IMR-90 (cell line): Measurements from ENCODE around the gene C12orf75. TPM values are rescaled to one million over a fixed set of nuclear protein-coding genes. Genes with fewer than 3 reads are reported as not detected.

ENCODE experiments used
- ATAC-seq: fragments of 200-7000 bp; cut with Tn5 transposase; 2 replicates; pipeline ENCODE4 v1.9.1; 2020; ENCODE audit warnings: low read depth, mild to moderate bottlenecking, moderate library complexity
- BruUV-seq: library from RNA; stranded (reverse); fragments of 400-500 nt; replicated peaks from 2 replicates; lab custom pipeline; 2021; lab: Mats Ljungman, UMichigan
- CTCF ChIA-PET: fragments of 300-600 bp; formaldehyde crosslinking; extraction: SDS; loops from one replicate; lab custom pipeline; 2021; ENCODE audit warnings: antibody characterized with exemption; lab: Yijun Ruan, JAX
- POLR2A ChIA-PET: fragments of 300-600 bp; sonication (Branson Sonifier 250); formaldehyde crosslinking; loops from one replicate; lab custom pipeline; 2022; ENCODE audit warnings: antibody characterized with exemption; ENCODE audit not compliant: unreplicated experiment; lab: Charles Lee
- DNase-seq: peaks from one replicate; pipeline ENCODE4 v3.0.0; 2013
- H2AFZ ChIP-seq: replicated peaks from 2 replicates; pipeline ENCODE3; 2013; ENCODE audit warnings: low read length, mild to moderate bottlenecking; ENCODE audit not compliant: poor library complexity
- H2AK5ac ChIP-seq: 2 replicates; pipeline ENCODE4 v1.6.1; 2013; ENCODE audit warnings: low read depth, low read length, inconsistent platforms
- H2AK9ac ChIP-seq: replicated peaks from 2 replicates; pipeline ENCODE3; 2013; ENCODE audit warnings: mild to moderate bottlenecking, low read depth, low read length, moderate library complexity; ENCODE audit not compliant: poor library complexity
- H2BK120ac ChIP-seq: 2 replicates; pipeline ENCODE4 v1.6.1; 2013; ENCODE audit warnings: low read depth, low read length, inconsistent platforms
- H2BK15ac ChIP-seq: 3 replicates; pipeline ENCODE4 v1.6.1; 2013; ENCODE audit warnings: low read depth, low read length, inconsistent platforms
- H2BK20ac ChIP-seq: 2 replicates; pipeline ENCODE4 v1.6.1; 2013; ENCODE audit warnings: low read depth, mild to moderate bottlenecking, inconsistent platforms, low read length, moderate library complexity
- H2BK5ac ChIP-seq: 2 replicates; pipeline ENCODE4 v1.6.1; 2013; ENCODE audit warnings: mild to moderate bottlenecking, low read depth, low read length, inconsistent platforms; ENCODE audit not compliant: poor library complexity, severe bottlenecking
- H3K14ac ChIP-seq: replicated peaks from 2 replicates; pipeline ENCODE4 v1.6.1; 2013; ENCODE audit warnings: low read depth, low read length, inconsistent platforms
- H3K18ac ChIP-seq: 2 replicates; pipeline ENCODE4 v1.6.1; 2013; ENCODE audit warnings: low read depth, low read length, control low read depth
- H3K23ac ChIP-seq: 2 replicates; pipeline ENCODE4 v1.6.1; 2013; ENCODE audit warnings: low read depth, low read length, inconsistent platforms
- H3K27ac ChIP-seq: 2 replicates; pipeline ENCODE4 v1.5.1; 2013; ENCODE audit warnings: mild to moderate bottlenecking, control low read depth, low read length; ENCODE audit not compliant: insufficient read depth
- H3K27me3 ChIP-seq: 2 replicates; pipeline ENCODE4 v1.6.1; 2013; ENCODE audit warnings: low read length; ENCODE audit not compliant: control insufficient read depth, insufficient read depth
- H3K36me3 ChIP-seq: 2 replicates; pipeline ENCODE4 v1.6.1; 2013; ENCODE audit warnings: low read length, mixed read lengths; ENCODE audit not compliant: control insufficient read depth, insufficient read depth
- H3K4ac ChIP-seq: 2 replicates; pipeline ENCODE4 v1.6.1; 2013; ENCODE audit warnings: low read depth, low read length, inconsistent platforms
- H3K4me1 ChIP-seq: 2 replicates; pipeline ENCODE4 v1.6.1; 2013; ENCODE audit warnings: low read length, mixed read lengths; ENCODE audit not compliant: control insufficient read depth, insufficient read depth
- H3K4me2 ChIP-seq: 2 replicates; pipeline ENCODE4 v1.6.1; 2013; ENCODE audit warnings: low read depth, mild to moderate bottlenecking, control low read depth, low read length, moderate library complexity
- H3K4me3 ChIP-seq: 2 replicates; pipeline ENCODE4 v1.5.1; 2013; ENCODE audit warnings: low read depth, mild to moderate bottlenecking, control low read depth, low read length, moderate library complexity; ENCODE audit not compliant: insufficient read depth
- H3K56ac ChIP-seq: 2 replicates; pipeline ENCODE4 v1.6.1; 2013; ENCODE audit warnings: low read length, inconsistent platforms; ENCODE audit not compliant: insufficient read depth; ENCODE audit errors: extremely low read depth
- H3K79me1 ChIP-seq, 2 experiments: 2 replicates each; pipeline ENCODE4 v1.6.1; 2013; ENCODE audit warnings: low read length in 2 of 2, inconsistent platforms in 1 of 2, low read depth in 1 of 2
- H3K9ac ChIP-seq: 2 replicates; pipeline ENCODE4 v1.6.1; 2013; ENCODE audit warnings: low read depth, low read length, control low read depth
- H3K9me1 ChIP-seq: 2 replicates; pipeline ENCODE4 v1.6.1; 2013; ENCODE audit warnings: low read length, inconsistent platforms; ENCODE audit not compliant: insufficient read depth
- H3K9me3 ChIP-seq: 2 replicates; pipeline ENCODE4 v1.6.1; 2013; ENCODE audit warnings: low read length; ENCODE audit not compliant: control insufficient read depth, insufficient read depth
- H4K20me1 ChIP-seq: 2 replicates; pipeline ENCODE4 v1.6.1; 2013; ENCODE audit warnings: low read length, inconsistent platforms; ENCODE audit not compliant: insufficient read depth
- H4K5ac ChIP-seq: 2 replicates; pipeline ENCODE4 v1.6.1; 2013; ENCODE audit warnings: mild to moderate bottlenecking, low read depth, low read length, control low read depth
- H4K8ac ChIP-seq, 2 experiments: 2 replicates each; pipeline ENCODE4 v1.6.1; 2013; ENCODE audit warnings: low read depth in 2 of 2, low read length in 2 of 2, control low read depth in 1 of 2, inconsistent platforms in 1 of 2
- H4K91ac ChIP-seq: 2 replicates; pipeline ENCODE4 v1.6.1; 2013; ENCODE audit warnings: low read depth, low read length, inconsistent platforms; ENCODE audit not compliant: insufficient read depth
- CTCF ChIP-seq: conservative IDR thresholded peaks from 2 replicates; pipeline ENCODE4 v1.5.1; 2012; ENCODE audit warnings: mild to moderate bottlenecking, low read depth, low read length, improper control_type of control experiment
- USF2 ChIP-seq: fragments of 150-350 bp; IDR thresholded peaks from 2 replicates; pipeline ENCODE4 v1.6.1; 2017; ENCODE audit warnings: mild to moderate bottlenecking, antibody characterized with exemption, low read length, low read depth
- WGBS, 2 experiments: methylation state at CpG; one replicate each; pipeline versions ENCODE4 v1.1.5 to v1.1.7; 2013; ENCODE audit warnings: missing lambda C conversion rate in 2 of 2; ENCODE audit not compliant: insufficient read length in 1 of 2; ENCODE audit errors: extremely low coverage in 2 of 2; 5-methylcytosine and 5-hydroxymethylcytosine counted together
- dilution Hi-C: fragments of 300-500 bp; cut with HindIII; formaldehyde crosslinking; loops from one replicate; pipeline ENCODE4 v1.14.3; 2018; ENCODE audit warnings: low sequenced_read_pairs; ENCODE audit not compliant: unreplicated experiment
- in situ Hi-C: fragments of 300-500 bp; cut with MboI; formaldehyde crosslinking; loops from 3 replicates; pipeline ENCODE4 v1.14.3; 2019; ENCODE audit warnings: low sequenced_read_pairs, inconsistent platforms, mixed read lengths
- intact Hi-C: fragments of 100-400 bp; cut with micrococcal nuclease; formaldehyde crosslinking; loops from 2 replicates; pipeline ENCODE4 v1.10.0; 2022
- polyA plus RNA-seq, 3 experiments: library from polyadenylated mRNA; depleted of rRNA; stranded (reverse); fragments of >200 nt; gene quantifications; 2 replicates each; pipeline ENCODE4 v1.2.3, GENCODE V29; 2012; ENCODE audit warnings: low replicate concordance in 1 of 3
- total RNA-seq: library from RNA; depleted of rRNA; stranded (reverse); fragments of >200 nt; gene quantifications from 2 replicates; pipeline ENCODE4 v1.2.3, GENCODE V29; 2012

Gene C12orf75
- total and polyA plus RNA-seq, 2 of the 4 experiments (the other 2 are of a cell fraction) = 145 to 278 TPM

- no peak overlapping the region for H3K18ac ChIP-seq
- intact Hi-C loops (loop anchor here (5.0 kb wide), 1 partner anchor 218 kb away; no protein-coding TSS in a partner anchor), in situ Hi-C loops (loop anchor here (25.0 kb wide), 1 partner anchor 173 kb away; no protein-coding TSS in a partner anchor), dilution Hi-C loops (no loop called here)
- H2BK15ac ChIP-seq = no peak overlapping the region
- no peak overlapping the region for H3K4me2 ChIP-seq
- peaks cover 31% of the 10 kb centered on the region for H3K9me1 ChIP-seq
- H3K9ac ChIP-seq = no peak overlapping the region
- no peaks in the 10 kb centered on the region; the same call in 1 of the 2 replicates for H3K36me3 ChIP-seq
- no peaks in the 10 kb centered on the region for H3K9me3 ChIP-seq
- 0 out of 2 replicates have a peak overlapping the region, but pooled peaks have one; percentile 7 for H3K14ac ChIP-seq
- H3K79me1 ChIP-seq = peaks cover 0 to 30% of the 10 kb centered on the region in 2 experiments; a peak in 3 of 4 replicates
- WGBS, 2 experiments = no CpG with 5 or more reads among the region's 6 CpGs
- TF ChIP-seq USF2 (no peak), CTCF (no peak)
- peak overlapping the region; percentile 36 for H2AFZ ChIP-seq
- peak overlapping the region in 1 of 2 experiments; percentile 13; a peak in 1 of 4 replicates for H4K8ac ChIP-seq
- CTCF ChIA-PET = no interaction called here
- H2BK20ac ChIP-seq = 0 out of 2 replicates have a peak overlapping the region, but pooled peaks have one; percentile 8
- no peak overlapping the region for H2BK5ac ChIP-seq
- H3K56ac ChIP-seq = no peak overlapping the region
- no peak overlapping the region for H3K4ac ChIP-seq
- H3K27ac ChIP-seq = no peak overlapping the region
- POLR2A ChIA-PET = no interaction called here
- ATAC-seq = 0 out of 2 replicates have a peak, but pooled peaks have one; percentile 18
- H3K27me3 ChIP-seq = no peaks in the 10 kb centered on the region
- no peak overlapping the region for H4K5ac ChIP-seq
- DNase-seq = peak; percentile 41
- H3K23ac ChIP-seq = no peak overlapping the region
- no TSS peak for BruUV-seq
- H2AK5ac ChIP-seq = no peak overlapping the region
- H4K20me1 ChIP-seq = peaks cover 3% of the 10 kb centered on the region; the same call in 1 of the 2 replicates
- no peak overlapping the region for H2BK120ac ChIP-seq
- H3K4me1 ChIP-seq = peaks cover 9% of the 10 kb centered on the region
- H3K4me3 ChIP-seq = no peak overlapping the region
- H2AK9ac ChIP-seq = peak overlapping the region; percentile 30
- no peak overlapping the region for H4K91ac ChIP-seq
Measured at GRCh38 chr12:105384916-105385535, 54.5 kb downstream of the C12orf75 start.
